ENCODE measurements around the gene CNNM4. TPM values are rescaled to one million over a fixed set of nuclear protein-coding genes. Genes with fewer than 3 reads are reported as not detected.
A peak's percentile ranks its signal among the peaks of the same experiment; 100 is the strongest.

Gene CNNM4
- total RNA-seq, 1 donor from 2014 or later, result 14.4 TPM

DNA sequence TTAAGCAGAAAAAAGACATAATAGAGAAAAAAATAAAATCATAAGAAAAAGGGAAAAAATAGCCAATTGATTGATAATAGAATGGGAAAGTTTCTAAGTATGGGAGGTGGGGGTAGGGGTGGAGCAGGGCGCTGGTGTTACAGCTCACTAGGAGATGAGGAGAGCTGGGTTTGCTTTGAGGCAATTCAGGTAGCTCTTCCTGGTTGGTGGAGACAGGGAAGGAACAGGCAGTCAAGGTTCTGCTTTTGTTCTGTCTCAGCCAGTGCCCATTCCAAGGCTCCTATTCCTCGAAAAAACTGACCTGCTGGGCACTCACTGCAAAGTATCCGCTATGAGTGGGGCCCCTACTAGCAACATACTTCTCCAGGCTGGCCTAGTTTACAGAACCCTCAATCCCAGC, 1.7 kb upstream of the CNNM4 start:
- TF ChIP-seq, protein P1, sequence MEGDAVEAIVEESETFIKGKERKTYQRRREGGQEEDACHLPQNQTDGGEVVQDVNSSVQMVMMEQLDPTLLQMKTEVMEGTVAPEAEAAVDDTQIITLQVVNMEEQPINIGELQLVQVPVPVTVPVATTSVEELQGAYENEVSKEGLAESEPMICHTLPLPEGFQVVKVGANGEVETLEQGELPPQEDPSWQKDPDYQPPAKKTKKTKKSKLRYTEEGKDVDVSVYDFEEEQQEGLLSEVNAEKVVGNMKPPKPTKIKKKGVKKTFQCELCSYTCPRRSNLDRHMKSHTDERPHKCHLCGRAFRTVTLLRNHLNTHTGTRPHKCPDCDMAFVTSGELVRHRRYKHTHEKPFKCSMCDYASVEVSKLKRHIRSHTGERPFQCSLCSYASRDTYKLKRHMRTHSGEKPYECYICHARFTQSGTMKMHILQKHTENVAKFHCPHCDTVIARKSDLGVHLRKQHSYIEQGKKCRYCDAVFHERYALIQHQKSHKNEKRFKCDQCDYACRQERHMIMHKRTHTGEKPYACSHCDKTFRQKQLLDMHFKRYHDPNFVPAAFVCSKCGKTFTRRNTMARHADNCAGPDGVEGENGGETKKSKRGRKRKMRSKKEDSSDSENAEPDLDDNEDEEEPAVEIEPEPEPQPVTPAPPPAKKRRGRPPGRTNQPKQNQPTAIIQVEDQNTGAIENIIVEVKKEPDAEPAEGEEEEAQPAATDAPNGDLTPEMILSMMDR (conservative IDR thresholded peaks at IDR 0.05), result no peak
- Mint-ChIP-seq H3K27me3 (ENCODE audit: low read depth) (no peaks in the 10 kb centered on the region), H3K4me3 (peak overlapping the region; percentile 42), H3K9me3 (no peaks in the 10 kb centered on the region), H3K36me3 (ENCODE audit: low read depth) (no peaks in the 10 kb centered on the region), H3K27ac (ENCODE audit: unreplicated experiment) (no peak overlapping the region), H3K4me1 (peaks cover 38% of the 10 kb centered on the region)
- DNase-seq (ENCODE audit: low read depth, low spot score), result no peak

DNA sequence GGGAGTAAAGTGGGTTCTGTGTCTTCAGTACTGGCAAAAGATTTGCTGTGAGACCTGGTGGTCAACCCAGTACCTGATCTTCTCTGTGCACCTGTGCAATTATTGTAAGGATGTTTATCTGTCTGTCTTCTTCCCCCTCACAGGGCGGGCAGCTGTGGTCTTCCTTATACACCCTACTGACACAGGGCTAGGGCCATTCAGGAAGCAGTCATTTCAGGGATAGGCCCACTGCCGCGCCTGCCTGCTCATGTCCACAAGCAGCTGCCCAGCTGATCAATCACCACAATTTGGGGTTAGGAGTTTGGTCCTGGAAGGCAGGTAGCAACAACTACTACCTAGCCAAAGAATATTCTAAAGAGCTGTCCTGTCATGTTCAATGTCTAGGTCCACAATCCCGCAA, 1.2 kb upstream of the CNNM4 start:
- Mint-ChIP-seq H3K27ac (ENCODE audit: unreplicated experiment) (no peak overlapping the region), H3K27me3 (ENCODE audit: low read depth) (no peaks in the 10 kb centered on the region), H3K36me3 (ENCODE audit: low read depth) (no peaks in the 10 kb centered on the region), H3K4me1 (peaks cover 44% of the 10 kb centered on the region), H3K4me3 (peak overlapping the region; percentile 87), H3K9me3 (no peaks in the 10 kb centered on the region)
- no peak for DNase-seq (ENCODE audit: low read depth, low spot score)
- TF ChIP-seq, protein P1 (conservative IDR thresholded peaks at IDR 0.05), result no peak

DNA sequence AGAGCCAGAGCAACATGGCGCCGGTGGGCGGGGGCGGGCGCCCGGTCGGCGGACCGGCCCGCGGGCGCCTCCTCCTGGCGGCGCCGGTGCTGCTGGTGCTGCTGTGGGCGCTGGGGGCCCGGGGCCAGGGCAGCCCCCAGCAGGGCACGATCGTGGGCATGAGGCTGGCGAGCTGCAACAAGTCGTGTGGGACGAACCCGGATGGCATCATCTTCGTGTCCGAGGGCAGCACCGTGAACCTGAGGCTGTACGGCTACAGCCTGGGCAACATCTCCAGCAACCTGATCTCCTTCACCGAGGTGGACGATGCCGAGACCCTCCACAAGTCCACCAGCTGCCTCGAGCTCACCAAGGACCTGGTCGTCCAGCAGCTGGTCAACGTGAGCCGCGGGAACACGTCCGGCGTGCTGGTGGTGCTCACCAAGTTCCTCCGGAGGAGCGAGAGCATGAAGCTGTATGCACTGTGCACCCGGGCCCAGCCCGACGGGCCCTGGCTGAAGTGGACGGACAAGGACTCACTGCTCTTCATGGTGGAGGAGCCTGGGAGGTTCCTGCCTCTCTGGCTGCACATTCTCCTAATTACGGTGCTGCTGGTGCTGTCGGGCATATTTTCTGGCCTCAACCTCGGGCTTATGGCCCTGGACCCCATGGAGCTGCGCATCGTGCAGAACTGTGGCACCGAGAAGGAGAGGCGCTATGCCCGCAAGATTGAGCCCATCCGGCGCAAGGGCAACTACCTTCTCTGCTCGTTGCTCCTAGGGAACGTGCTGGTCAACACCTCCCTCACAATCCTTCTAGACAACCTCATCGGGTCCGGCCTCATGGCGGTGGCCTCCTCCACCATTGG, 507 bp downstream of the CNNM4 start:
- peaks cover 44% of the 10 kb centered on the region for H3K4me1 Mint-ChIP-seq
- H3K27ac Mint-ChIP-seq (ENCODE audit: unreplicated experiment), result no peak overlapping the region
- no peaks in the 10 kb centered on the region for H3K27me3 Mint-ChIP-seq (ENCODE audit: low read depth)
- TF ChIP-seq, protein P1 (conservative IDR thresholded peaks at IDR 0.05), result peak; percentile 65
- H3K36me3 Mint-ChIP-seq (ENCODE audit: low read depth), result no peaks in the 10 kb centered on the region
- peak overlapping the region; percentile 74 for H3K4me3 Mint-ChIP-seq
- no peaks in the 10 kb centered on the region for H3K9me3 Mint-ChIP-seq
- DNase-seq (ENCODE audit: low read depth, low spot score), result no peak

DNA sequence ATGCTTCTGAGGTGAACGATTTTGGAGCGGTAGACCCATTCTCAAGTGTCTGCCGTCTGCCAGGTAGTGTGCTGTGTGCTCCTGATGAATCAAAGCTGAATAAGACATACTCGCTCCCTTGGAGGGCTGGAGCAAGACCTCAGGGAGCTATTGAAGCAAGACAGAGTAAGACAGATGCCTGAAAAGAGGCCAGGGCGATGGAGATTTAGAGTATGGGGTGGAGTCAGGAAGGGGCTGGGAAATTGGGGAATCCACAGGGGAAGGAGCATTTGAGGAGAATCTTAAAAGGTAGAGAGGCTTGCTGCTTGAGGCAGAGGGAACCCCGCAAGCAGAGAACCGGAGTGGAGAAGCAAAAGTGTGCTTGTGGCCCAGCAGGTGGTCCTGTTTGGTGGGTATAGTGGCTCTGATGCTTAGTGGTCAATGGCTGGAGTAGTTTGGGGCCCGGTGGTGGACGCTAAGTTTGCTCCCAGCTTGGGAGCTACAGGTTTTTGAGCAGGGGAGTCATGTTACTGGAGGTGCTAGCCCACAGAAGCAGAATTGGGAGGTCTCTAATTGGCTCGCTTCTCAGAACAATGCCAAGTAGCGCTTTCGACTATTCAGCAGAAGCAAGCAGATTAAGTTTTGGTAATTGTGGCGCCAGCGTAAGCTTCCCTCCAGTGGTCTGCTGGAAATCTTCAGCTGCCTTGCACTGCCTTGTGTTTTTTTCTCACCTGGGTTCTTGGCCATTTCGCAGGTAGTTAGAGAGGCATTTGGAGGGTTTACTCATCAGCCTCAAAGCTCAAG, 2.0 kb downstream of the CNNM4 start:
- TF ChIP-seq, protein P1 (conservative IDR thresholded peaks at IDR 0.05), result no peak
- H3K4me1 Mint-ChIP-seq, result peaks cover 50% of the 10 kb centered on the region
- H3K27me3 Mint-ChIP-seq (ENCODE audit: low read depth), result no peaks in the 10 kb centered on the region
- H3K36me3 Mint-ChIP-seq (ENCODE audit: low read depth), result no peaks in the 10 kb centered on the region
- DNase-seq (ENCODE audit: low read depth, low spot score), result no peak
- no peaks in the 10 kb centered on the region for H3K9me3 Mint-ChIP-seq
- H3K27ac Mint-ChIP-seq (ENCODE audit: unreplicated experiment), result no peak overlapping the region
- peak overlapping the region; percentile 74 for H3K4me3 Mint-ChIP-seq

DNA sequence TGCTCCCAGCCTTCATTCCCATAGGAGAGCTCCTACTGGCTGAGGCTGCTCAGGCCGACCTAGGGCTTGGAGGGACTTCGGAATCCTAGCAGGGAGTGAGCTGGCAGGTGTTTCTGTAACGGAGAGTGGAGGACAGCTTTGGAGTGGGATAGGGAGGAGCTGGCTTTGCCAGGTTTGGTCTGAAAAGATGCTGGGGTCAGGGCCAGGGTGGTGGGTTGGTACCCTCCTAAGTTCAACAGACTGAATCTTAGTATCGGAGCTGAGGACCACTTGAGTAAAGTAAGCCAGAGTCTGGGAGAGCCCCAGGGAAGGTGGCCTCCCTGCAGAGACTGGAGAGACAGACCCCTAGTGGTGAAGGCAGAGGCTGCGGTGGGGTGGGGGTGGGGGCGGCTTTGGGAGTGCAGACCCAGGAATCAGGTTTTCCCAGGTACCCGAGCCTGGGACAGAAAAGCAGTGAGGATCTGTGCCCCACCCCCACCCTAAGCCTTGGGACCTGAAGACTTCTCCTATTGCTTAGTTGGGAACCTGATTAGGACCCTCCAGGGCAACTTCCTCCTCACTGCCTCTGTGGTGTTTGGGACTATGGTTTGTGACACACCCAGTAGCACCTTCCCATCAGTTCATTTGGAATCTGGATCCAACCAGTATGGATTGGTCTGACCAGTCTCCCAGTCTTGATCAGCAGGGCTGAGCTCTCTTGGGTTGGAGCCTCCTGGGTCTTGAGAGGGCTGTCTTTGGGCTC, 3.0 kb downstream of the CNNM4 start:
- H3K36me3 Mint-ChIP-seq (ENCODE audit: low read depth), result no peaks in the 10 kb centered on the region
- H3K4me3 Mint-ChIP-seq, result peak overlapping the region; percentile 80
- H3K27me3 Mint-ChIP-seq (ENCODE audit: low read depth), result no peaks in the 10 kb centered on the region
- H3K9me3 Mint-ChIP-seq, result no peaks in the 10 kb centered on the region
- H3K27ac Mint-ChIP-seq (ENCODE audit: unreplicated experiment), result no peak overlapping the region
- DNase-seq (ENCODE audit: low read depth, low spot score), result no peak
- TF ChIP-seq, protein P1 (conservative IDR thresholded peaks at IDR 0.05), result peak; percentile 63
- peaks cover 50% of the 10 kb centered on the region for H3K4me1 Mint-ChIP-seq

All from neural crest cell (in vitro differentiated cells).